Lower leg skin (tissue), 3 donors: ENCODE results near the gene ZNF496.

Experiments used
- CTCF ChIP-seq, 3 donors: fragments of 450-650 bp; IDR thresholded peaks; one replicate each; pipeline ENCODE4 v1.5.1; 2016; ENCODE audit warnings: antibody characterized with exemption in 3 of 3, mild to moderate bottlenecking in 3 of 3, moderate library complexity in 2 of 3
- POLR2A ChIP-seq, 2 donors: fragments of 450-650 bp; IDR thresholded peaks; one replicate each; pipeline ENCODE4 v1.6.1; 2016 to 2017; ENCODE audit warnings: antibody characterized with exemption in 2 of 2, mild to moderate bottlenecking in 1 of 2, moderate library complexity in 1 of 2

DNA sequence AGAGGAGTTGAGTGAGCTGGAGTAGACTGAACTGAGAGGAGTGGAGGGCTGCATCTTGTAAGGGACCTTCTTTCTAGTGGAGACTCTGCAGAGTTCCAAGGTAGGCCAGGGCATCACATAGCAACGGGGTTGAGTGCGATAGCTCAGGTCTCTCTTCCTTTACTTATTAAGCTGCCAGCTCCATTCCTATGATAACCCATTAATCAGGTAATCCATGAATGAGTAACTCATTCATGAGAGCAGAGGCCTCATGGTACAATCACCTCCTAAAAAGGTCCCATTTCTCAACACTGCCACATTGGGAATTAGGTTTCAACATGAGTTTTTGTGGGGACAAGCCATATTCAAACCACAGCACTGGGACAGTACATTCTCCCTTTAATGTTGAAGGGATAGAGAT, 54.5 kb downstream of the ZNF496 start:
- TF ChIP-seq POLR2A (IDR thresholded peaks at IDR 0.05) = no peak
- no peak for TF ChIP-seq CTCF (IDR thresholded peaks at IDR 0.05)
